ENCODE data around the gene METTL2B.
A peak's percentile ranks its signal among the peaks of the same experiment; 100 is the strongest.
"Not testable (repeated sequence)": the region's sequence is repeated elsewhere in the genome, so short reads cannot be mapped to it uniquely, and the experiment has no call there.

METTL2B gene

DNA sequence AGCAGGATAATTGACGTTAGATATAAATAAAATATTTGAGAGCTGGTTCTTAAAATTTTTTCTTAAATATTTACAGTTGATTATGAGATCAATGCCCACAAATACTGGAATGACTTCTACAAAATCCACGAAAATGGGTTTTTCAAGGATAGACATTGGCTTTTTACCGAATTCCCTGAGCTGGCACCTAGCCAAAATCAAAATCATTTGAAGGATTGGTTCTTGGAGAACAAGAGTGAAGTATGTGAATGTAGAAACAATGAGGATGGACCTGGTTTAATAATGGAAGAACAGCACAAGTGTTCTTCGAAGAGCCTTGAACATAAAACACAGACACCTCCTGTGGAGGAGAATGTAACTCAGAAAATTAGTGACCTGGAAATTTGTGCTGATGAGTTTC lies 2.5 kb downstream of the METTL2B start:
- H3K4me1 Mint-ChIP-seq: peaks cover 29% of the 10 kb centered on the region
- not testable (repeated sequence) for H3K27me3 Mint-ChIP-seq, ATAC-seq, H3K9me3 Mint-ChIP-seq, H3K27ac Mint-ChIP-seq, DNase-seq
- peak overlapping the region in 1 of 2 donors; percentile 37 for H3K4me3 Mint-ChIP-seq

GRCh38 chr7:128488134-128488533 lies 11.6 kb downstream of the METTL2B start:
- H3K9me3 Mint-ChIP-seq, H3K27me3 Mint-ChIP-seq, H3K4me1 Mint-ChIP-seq, ATAC-seq, DNase-seq, H3K4me3 Mint-ChIP-seq, H3K27ac Mint-ChIP-seq: not testable (repeated sequence)

GRCh38 chr7:128497405-128497804 lies 20.9 kb downstream of the METTL2B start:
- DNase-seq (no peak), ATAC-seq (no peak)
- Mint-ChIP-seq H3K27me3 (no peaks in the 10 kb centered on the region), H3K9me3 (no peaks in the 10 kb centered on the region), H3K4me1 (no peaks in the 10 kb centered on the region), H3K4me3 (no peak overlapping the region), H3K27ac (no peak overlapping the region)

DNA sequence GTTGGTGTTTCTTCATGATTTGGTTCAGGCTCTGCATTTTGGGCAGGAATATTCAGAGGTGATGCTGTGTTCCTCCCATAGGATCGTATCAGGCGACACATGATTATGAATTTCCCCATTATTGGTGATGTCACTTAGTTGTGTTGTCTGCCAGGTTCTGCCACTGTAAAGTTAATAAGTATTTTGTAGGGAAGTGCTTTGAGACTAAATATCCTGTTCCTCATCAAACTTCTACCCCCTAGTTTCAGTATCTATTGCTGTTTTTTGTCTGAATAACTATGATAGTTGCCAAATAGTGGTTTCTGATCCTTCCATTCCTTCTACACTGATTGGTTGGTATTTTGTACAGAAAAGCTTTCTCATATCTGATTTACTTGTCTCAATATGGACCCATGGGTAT lies 28.9 kb downstream of the METTL2B start:
- not testable (repeated sequence) for ATAC-seq, H3K9me3 Mint-ChIP-seq
- peaks cover 15% of the 10 kb centered on the region for H3K4me1 Mint-ChIP-seq

DNA sequence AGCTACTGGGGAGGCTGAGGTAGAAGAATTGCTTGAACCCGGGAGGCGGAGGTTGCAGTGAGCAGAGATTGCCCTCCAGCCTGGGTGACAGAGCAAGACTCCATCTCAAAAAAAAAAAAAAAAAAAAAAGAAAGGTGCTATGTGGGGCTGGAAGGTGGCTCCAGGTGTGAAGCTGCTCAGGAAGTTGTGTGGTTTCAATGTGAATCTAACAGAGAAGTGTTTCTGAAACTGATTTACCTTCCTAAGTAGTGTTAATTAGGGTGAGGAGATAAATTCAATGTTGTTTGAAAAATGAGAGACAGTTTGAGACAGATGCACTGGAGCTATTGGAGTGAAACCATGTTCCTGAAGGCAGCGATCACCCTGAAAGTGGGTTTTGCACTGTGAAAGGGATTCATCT lies 30.3 kb downstream of the METTL2B start:
- H3K4me3 Mint-ChIP-seq, H3K27me3 Mint-ChIP-seq, H3K9me3 Mint-ChIP-seq, DNase-seq, ATAC-seq, H3K27ac Mint-ChIP-seq: not testable (repeated sequence)
- peaks cover 15% of the 10 kb centered on the region for H3K4me1 Mint-ChIP-seq

More for the DNA sequence above, 28.9 kb downstream of the METTL2B start:
- DNase-seq, H3K4me3 Mint-ChIP-seq, H3K27ac Mint-ChIP-seq, H3K27me3 Mint-ChIP-seq: not testable (repeated sequence)

DNA sequence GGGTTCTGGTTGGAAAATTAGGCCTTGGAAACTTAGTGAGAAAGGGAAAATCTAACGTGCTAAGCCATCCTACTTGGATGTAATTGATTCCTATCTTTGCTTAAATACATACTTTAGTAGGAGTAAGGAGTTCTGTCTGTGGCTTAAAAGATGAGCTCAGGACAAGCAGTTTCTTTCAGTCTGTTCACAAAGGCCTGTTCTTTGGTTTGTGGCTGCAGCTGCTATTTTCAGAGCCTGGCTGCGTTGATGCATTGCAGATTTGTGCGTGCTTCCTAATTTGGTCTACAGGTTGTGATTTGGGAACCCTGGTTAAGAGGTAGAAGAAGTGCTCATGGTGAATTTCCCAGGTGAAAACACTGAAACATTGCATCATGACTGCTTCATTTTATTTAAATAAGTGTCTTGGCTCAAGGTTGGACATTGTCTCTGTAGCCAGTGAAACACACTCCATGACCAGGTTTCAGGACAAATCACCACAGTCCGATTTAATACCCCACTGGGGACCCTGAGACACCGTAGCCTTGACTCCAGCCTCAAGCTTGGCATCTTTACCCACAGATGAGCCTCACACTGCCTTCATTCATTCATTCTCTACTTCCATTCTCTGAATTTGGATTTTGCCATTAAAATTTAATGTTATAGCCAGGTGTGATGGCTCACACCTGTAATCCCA lies 30.9 kb downstream of the METTL2B start:
- Mint-ChIP-seq H3K4me3 (peak overlapping the region in 1 of 2 donors; percentile 17), H3K4me1 (peaks cover 15% of the 10 kb centered on the region)
- DNase-seq, ATAC-seq, H3K9me3 Mint-ChIP-seq, H3K27me3 Mint-ChIP-seq, H3K27ac Mint-ChIP-seq: not testable (repeated sequence)

- DNase-seq, H3K27ac Mint-ChIP-seq, H3K4me3 Mint-ChIP-seq, ATAC-seq, H3K9me3 Mint-ChIP-seq, H3K4me1 Mint-ChIP-seq, H3K27me3 Mint-ChIP-seq: not testable (repeated sequence)
These were observed 35.1 kb downstream of the METTL2B start for GRCh38 chr7:128511692-128512091.

- not testable (repeated sequence) for DNase-seq, H3K9me3 Mint-ChIP-seq, ATAC-seq, H3K4me3 Mint-ChIP-seq, H3K4me1 Mint-ChIP-seq, H3K27ac Mint-ChIP-seq, H3K27me3 Mint-ChIP-seq
These were observed 38.7 kb downstream of the METTL2B start for GRCh38 chr7:128515232-128515631.

DNA sequence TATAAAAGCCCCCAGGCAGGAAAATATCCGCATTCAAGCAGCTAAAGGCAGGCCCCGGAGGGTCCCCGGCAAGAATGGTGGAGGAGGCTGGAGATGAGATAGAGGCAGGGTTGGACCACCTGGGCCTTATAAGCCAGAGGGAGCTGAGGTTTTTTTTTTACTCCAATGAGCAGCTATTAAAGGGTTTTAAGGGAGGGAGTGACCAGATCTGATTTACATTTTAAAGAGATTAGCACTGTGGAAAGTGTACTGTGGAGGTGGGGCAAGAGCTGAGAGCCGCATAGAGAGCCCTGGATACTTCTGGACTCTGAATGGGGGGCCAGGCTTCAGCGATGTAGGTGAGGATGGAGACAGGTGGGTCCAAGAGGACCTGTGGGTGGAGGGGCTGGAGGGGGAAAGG lies 40.5 kb downstream of the METTL2B start:
- not testable (repeated sequence) for ATAC-seq, H3K27ac Mint-ChIP-seq, H3K27me3 Mint-ChIP-seq, H3K9me3 Mint-ChIP-seq, H3K4me3 Mint-ChIP-seq, H3K4me1 Mint-ChIP-seq, DNase-seq

DNA sequence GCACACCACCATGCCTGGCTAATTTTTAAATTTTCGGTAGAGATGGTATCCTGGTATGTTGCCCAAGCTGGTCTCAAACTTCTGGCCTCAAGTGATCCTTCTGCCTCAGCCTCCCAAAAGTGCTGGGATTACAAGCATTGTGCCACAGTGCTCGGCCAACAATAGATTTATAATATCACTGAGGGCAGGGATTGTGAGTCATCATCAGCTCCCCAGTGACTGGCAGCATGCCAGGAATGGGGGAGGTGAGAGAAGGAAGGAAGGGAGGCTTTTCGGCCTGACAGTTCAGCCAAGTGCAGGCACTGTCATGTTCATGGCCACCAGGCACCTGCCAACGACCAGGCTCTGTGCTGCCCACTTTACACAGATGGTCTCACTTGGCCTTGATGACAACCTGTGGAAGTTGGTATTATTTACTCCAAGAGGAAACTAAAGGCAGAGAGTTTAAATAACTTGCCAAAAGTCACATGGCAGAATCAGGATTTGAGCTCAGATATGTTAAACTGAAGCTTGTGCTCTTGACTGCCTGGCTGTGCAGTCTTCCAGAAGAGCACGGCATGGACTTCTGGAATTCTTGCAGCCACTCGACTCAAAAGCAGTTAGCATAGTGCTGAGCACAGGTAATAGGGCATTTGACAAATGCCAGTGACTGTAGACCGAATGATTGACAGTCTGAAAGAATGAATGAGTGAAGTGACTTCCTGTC lies 46.8 kb downstream of the METTL2B start:
- not testable (repeated sequence) for H3K4me3 Mint-ChIP-seq, H3K4me1 Mint-ChIP-seq, H3K9me3 Mint-ChIP-seq, H3K27me3 Mint-ChIP-seq
- ATAC-seq: peak; percentile 93
- peak; percentile 66 to 81 for DNase-seq
- peak overlapping the region; percentile 3 to 54 for H3K27ac Mint-ChIP-seq

GRCh38 chr7:128523932-128524524 lies 47.5 kb downstream of the METTL2B start:
- H3K4me3 Mint-ChIP-seq, DNase-seq, H3K4me1 Mint-ChIP-seq, ATAC-seq, H3K9me3 Mint-ChIP-seq, H3K27me3 Mint-ChIP-seq, H3K27ac Mint-ChIP-seq: not testable (repeated sequence)

DNA sequence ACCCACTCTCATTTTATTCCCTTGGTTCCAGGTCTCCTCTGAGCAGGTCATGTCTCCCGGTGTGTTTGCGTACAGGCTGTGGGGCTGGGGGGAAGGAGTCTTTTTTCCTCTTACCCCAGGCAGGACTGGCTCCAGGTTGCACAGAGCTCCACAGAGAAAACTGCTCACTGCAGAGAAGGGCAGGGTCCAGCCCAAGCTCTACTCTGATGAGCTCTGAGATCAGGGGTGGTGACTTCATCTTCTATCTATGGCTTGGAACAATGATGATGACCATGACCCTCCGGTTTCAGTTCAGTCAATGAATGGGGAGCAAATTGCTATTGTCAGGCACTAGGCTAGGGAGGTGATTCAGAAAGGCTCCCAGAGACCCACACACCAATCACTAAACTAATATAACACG lies 49.0 kb downstream of the METTL2B start:
- H3K27ac Mint-ChIP-seq, ATAC-seq, H3K9me3 Mint-ChIP-seq, DNase-seq, H3K4me3 Mint-ChIP-seq, H3K27me3 Mint-ChIP-seq: not testable (repeated sequence)
- H3K4me1 Mint-ChIP-seq: peaks cover 19% of the 10 kb centered on the region

DNA sequence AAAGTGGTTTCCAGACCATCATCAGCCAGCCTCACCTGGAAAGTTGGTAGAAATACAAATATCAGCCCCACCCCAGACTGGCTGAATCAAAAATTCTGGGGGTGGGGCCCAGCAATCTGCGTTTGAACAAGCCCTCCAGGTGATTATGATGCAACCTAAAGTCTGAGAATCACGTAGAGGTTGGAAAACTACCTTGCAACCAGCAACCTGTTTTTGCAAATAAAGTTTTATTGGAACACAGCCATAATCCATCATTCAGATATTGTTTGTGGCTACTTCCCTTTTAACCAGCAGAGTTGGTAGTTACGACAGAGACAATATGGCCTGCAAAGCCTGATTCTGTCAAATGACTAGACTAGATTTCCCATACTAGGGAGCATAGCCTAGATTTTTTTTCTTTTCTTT lies 49.5 kb downstream of the METTL2B start:
- not testable (repeated sequence) for H3K9me3 Mint-ChIP-seq, ATAC-seq, H3K27ac Mint-ChIP-seq, H3K4me3 Mint-ChIP-seq, H3K27me3 Mint-ChIP-seq, DNase-seq
- H3K4me1 Mint-ChIP-seq: peaks cover 19% of the 10 kb centered on the region

GRCh38 chr7:128529191-128529590 lies 52.6 kb downstream of the METTL2B start:
- not testable (repeated sequence) for ATAC-seq, H3K27me3 Mint-ChIP-seq, DNase-seq, H3K9me3 Mint-ChIP-seq, H3K4me3 Mint-ChIP-seq
- Mint-ChIP-seq H3K4me1 (peaks cover 24% of the 10 kb centered on the region), H3K27ac (peak overlapping the region in 1 of 2 donors; percentile 4)

DNA sequence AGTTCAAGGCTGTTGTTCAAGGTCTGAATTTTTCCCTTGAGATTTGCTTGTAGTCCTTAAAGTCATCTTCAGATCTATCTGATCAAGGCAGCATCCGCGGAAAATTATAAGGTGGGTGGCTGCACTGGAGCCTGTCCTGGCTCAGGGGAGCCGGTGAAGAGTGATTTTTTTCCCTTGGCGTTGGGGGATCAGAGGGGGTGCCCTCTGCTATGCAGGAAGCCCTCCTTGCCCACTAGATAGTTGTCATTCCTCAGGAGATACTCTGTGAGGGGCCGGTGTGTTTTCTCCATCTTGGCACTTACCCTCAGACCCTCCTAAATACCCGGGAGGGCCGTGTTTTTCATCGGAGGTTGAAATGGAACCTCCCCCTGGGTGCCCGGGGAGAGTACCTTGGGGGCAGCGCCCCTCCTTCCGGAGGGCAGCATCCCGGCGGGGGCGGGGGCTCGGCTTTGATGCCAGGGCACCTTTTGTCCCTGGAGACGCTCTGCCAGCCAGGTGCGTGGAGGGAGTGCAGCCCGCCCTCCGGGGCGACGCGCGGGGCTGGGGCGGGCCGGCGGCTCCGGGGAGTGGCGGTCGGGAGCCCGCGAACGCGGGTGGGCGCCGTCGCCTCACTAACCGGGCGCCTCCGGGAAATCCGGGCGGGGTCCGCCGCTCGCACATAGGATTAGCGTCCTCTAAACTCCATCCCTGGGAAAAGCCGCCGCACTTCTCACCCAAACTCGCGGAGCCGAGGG lies 53.7 kb downstream of the METTL2B start:
- not testable (repeated sequence) for H3K9me3 Mint-ChIP-seq, H3K27me3 Mint-ChIP-seq
- DNase-seq (peak; percentile 38 to 54), ATAC-seq (peak; percentile 47)
- peak overlapping the region; percentile 85 to 86 for H3K4me3 Mint-ChIP-seq
- peak overlapping the region; percentile 88 to 94 for H3K27ac Mint-ChIP-seq
- peaks cover 33% of the 10 kb centered on the region for H3K4me1 Mint-ChIP-seq

GRCh38 chr7:128530855-128531104 lies 54.2 kb downstream of the METTL2B start:
- Mint-ChIP-seq H3K9me3 (no peaks in the 10 kb centered on the region), H3K4me1 (peaks cover 35% of the 10 kb centered on the region), H3K27me3 (no peaks in the 10 kb centered on the region), H3K4me3 (peak overlapping the region in 1 of 2 donors; percentile 26), H3K27ac (no peak overlapping the region)
- ATAC-seq (peak; percentile 54), DNase-seq (no peak)

All from stimulated activated naive CD8-positive, alpha-beta T cell treated with anti-CD3 and anti-CD28 coated beads, Interleukin-15, amount 100 ng/mL, for 72 hours (primary cell).